Measurements from ENCODE around the gene COTL1.

DNA sequence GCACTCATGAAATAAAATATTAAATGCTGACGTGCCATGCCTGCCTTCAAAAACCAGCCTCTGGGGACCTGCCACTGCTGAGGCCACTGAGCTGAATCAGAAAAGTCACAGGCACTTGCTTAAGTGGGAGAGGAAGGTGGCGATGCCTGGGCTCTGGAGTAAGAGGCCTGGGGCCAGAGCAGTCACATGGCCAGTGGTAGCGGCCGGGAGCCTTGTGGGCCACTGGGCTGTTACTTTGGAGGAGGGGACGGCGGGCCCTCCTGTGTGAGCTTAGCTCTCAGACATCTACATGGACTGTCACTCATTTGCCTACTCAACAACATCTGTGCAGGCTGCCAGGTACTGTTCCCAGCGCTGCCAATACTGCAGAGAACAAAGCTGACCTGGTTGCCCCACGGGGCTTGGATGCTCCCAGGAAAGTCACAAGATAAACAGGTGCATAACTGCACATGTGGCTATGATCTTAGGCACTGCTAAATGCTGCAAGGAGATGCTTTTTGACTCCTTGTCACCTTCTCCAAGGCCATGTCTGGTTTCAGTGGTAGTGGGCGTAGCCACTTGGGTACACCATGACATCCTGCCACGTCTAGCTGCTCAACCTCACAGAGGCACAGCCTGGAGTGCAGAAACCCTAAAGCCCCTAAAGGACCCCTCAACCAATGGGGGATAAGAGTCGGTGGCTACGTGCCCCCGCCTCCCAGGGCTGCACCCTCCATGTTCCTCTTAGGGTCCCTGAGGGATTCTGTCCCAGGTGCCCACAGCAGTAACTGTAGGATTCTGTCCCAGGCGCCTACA lies 11.6 kb downstream of the COTL1 start:
- TF ChIP-seq, protein P1, sequence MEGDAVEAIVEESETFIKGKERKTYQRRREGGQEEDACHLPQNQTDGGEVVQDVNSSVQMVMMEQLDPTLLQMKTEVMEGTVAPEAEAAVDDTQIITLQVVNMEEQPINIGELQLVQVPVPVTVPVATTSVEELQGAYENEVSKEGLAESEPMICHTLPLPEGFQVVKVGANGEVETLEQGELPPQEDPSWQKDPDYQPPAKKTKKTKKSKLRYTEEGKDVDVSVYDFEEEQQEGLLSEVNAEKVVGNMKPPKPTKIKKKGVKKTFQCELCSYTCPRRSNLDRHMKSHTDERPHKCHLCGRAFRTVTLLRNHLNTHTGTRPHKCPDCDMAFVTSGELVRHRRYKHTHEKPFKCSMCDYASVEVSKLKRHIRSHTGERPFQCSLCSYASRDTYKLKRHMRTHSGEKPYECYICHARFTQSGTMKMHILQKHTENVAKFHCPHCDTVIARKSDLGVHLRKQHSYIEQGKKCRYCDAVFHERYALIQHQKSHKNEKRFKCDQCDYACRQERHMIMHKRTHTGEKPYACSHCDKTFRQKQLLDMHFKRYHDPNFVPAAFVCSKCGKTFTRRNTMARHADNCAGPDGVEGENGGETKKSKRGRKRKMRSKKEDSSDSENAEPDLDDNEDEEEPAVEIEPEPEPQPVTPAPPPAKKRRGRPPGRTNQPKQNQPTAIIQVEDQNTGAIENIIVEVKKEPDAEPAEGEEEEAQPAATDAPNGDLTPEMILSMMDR (IDR thresholded peaks at IDR 0.05), result no peak
- no peak for TF ChIP-seq POLR2A (IDR thresholded peaks at IDR 0.05)

All from adrenal gland (tissue), 5 donors.